HEK293T (cell line): ENCODE results near the gene FOXR2.

Experiments used
- CTCF ChIA-PET: fragments of 350-600 bp; formaldehyde crosslinking; extraction: SDS; loops from one replicate; lab custom pipeline; 2021; ENCODE audit warnings: antibody characterized with exemption, inconsistent platforms; lab: Yijun Ruan, JAX
- POLR2A ChIA-PET: fragments of 350-600 bp; formaldehyde crosslinking; extraction: SDS; loops from one replicate; lab custom pipeline; 2020; ENCODE audit warnings: antibody characterized with exemption, inconsistent platforms; lab: Yijun Ruan, JAX
- DNase-seq: peaks from one replicate; pipeline ENCODE4 v3.0.0; 2012; ENCODE audit warnings: mixed read lengths; ENCODE audit errors: extremely low spot score
- ARNT ChIP-seq: fragments of 450-650 bp; IDR thresholded peaks from 2 replicates; pipeline ENCODE4 v1.6.1; 2017; ENCODE audit warnings: mild to moderate bottlenecking
- BHLHE40 ChIP-seq: fragments of 450-650 bp; IDR thresholded peaks from 2 replicates; pipeline ENCODE4 v1.6.1; 2016; ENCODE audit warnings: mild to moderate bottlenecking, moderate library complexity, borderline replicate concordance
- CTBP1 ChIP-seq: fragments of 450-650 bp; IDR thresholded peaks from 2 replicates; pipeline ENCODE4 v1.6.1; 2016; ENCODE audit warnings: borderline replicate concordance
- ELF4 ChIP-seq: fragments of 450-650 bp; IDR thresholded peaks from 2 replicates; pipeline ENCODE4 v1.6.1; 2017; ENCODE audit warnings: antibody characterized with exemption
- FOXA1 ChIP-seq: fragments of 450-650 bp; IDR thresholded peaks from 2 replicates; pipeline ENCODE4 v1.6.1; 2016; ENCODE audit warnings: mild to moderate bottlenecking
- FOXK2 ChIP-seq: fragments of 450-650 bp; IDR thresholded peaks from 2 replicates; pipeline ENCODE4 v1.6.1; 2016; ENCODE audit warnings: mild to moderate bottlenecking
- FOXM1 ChIP-seq: fragments of 450-650 bp; IDR thresholded peaks from 2 replicates; pipeline ENCODE4 v1.6.1; 2017; ENCODE audit warnings: mild to moderate bottlenecking, borderline replicate concordance
- HDGF ChIP-seq: fragments of 450-650 bp; IDR thresholded peaks from 2 replicates; pipeline ENCODE4 v1.6.1; 2017; ENCODE audit warnings: antibody characterized with exemption, borderline replicate concordance
- L3MBTL2 ChIP-seq: fragments of 450-650 bp; conservative IDR thresholded peaks from 2 replicates; pipeline ENCODE4 v1.6.1; 2016; ENCODE audit warnings: mild to moderate bottlenecking
- LEF1 ChIP-seq: fragments of 450-650 bp; IDR thresholded peaks from 2 replicates; pipeline ENCODE4 v1.6.1; 2017; ENCODE audit warnings: mild to moderate bottlenecking, borderline replicate concordance
- NFRKB ChIP-seq: fragments of 450-650 bp; IDR thresholded peaks from 2 replicates; pipeline ENCODE4 v1.6.1; 2016; ENCODE audit warnings: mild to moderate bottlenecking, moderate library complexity
- SP1 ChIP-seq: fragments of 450-650 bp; IDR thresholded peaks from 2 replicates; pipeline ENCODE4 v1.6.1; 2017
- SUZ12 ChIP-seq: fragments of 450-650 bp; IDR thresholded peaks from 2 replicates; pipeline ENCODE4 v1.6.1; 2016; ENCODE audit warnings: mild to moderate bottlenecking
- TARDBP ChIP-seq: fragments of 450-650 bp; IDR thresholded peaks from 2 replicates; pipeline ENCODE4 v1.6.1; 2016
- ZNF384 ChIP-seq: fragments of 450-650 bp; IDR thresholded peaks from 2 replicates; pipeline ENCODE4 v1.6.1; 2016
- TF ChIP-seq, protein P1 (sequence below): fragments of 450-650 bp; IDR thresholded peaks from 2 replicates; pipeline ENCODE4 v1.6.1; 2016

The FOXR2 gene

GRCh38 chrX:55598333-55598732, 24.9 kb upstream of the FOXR2 start:
- ChIA-PET CTCF (interaction anchor here (0.7 kb wide), 1 partner anchor 630 kb away, joined by 6 read pairs; no protein-coding TSS in a partner anchor), POLR2A (no interaction called here)
- DNase-seq, result no peak
- TF ChIP-seq L3MBTL2 (no peak), BHLHE40 (no peak), FOXA1 (no peak), TARDBP (no peak), CTBP1 (no peak), FOXK2 (no peak), SP1 (no peak), SUZ12 (no peak), LEF1 (no peak), ELF4 (no peak), ARNT (no peak), HDGF (no peak), FOXM1 (no peak)
- TF ChIP-seq, protein P1, sequence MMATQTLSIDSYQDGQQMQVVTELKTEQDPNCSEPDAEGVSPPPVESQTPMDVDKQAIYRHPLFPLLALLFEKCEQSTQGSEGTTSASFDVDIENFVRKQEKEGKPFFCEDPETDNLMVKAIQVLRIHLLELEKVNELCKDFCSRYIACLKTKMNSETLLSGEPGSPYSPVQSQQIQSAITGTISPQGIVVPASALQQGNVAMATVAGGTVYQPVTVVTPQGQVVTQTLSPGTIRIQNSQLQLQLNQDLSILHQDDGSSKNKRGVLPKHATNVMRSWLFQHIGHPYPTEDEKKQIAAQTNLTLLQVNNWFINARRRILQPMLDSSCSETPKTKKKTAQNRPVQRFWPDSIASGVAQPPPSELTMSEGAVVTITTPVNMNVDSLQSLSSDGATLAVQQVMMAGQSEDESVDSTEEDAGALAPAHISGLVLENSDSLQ, result no peak

GRCh38 chrX:55619547-55619946, 3.7 kb upstream of the FOXR2 start:
- ChIA-PET POLR2A (no interaction called here), CTCF (no interaction called here)
- no peak for TF ChIP-seq ARNT
- TF ChIP-seq LEF1, result no peak
- no peak for TF ChIP-seq BHLHE40
- no peak for TF ChIP-seq HDGF
- TF ChIP-seq ELF4, result no peak
- TF ChIP-seq ZNF384, result no peak
- no peak for TF ChIP-seq CTBP1
- no peak for TF ChIP-seq SP1
- no peak for TF ChIP-seq SUZ12
- no peak for TF ChIP-seq FOXM1
- DNase-seq, result no peak

DNA sequence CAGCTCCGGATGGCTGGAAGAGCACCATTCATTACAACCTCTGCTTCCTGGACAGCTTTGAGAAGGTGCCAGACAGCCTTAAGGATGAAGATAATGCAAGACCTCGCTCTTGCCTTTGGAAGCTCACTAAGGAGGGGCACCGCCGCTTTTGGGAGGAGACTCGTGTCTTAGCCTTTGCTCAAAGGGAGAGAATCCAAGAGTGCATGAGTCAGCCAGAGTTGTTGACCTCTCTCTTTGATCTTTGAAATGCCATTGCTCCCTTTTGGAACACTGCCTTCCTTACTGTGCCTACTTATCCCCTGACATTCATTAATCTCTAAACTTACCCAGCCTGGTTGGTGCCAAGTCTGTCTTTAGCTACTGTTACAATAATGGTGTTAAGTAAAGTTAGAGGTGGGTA, 1.2 kb downstream of the FOXR2 start:
- ChIA-PET CTCF (no interaction called here), POLR2A (no interaction called here)
- no peak for TF ChIP-seq LEF1
- no peak for TF ChIP-seq FOXM1
- TF ChIP-seq NFRKB, result no peak
- no peak for TF ChIP-seq FOXA1
- no peak for TF ChIP-seq SUZ12
- TF ChIP-seq BHLHE40, result no peak
- TF ChIP-seq FOXK2, result no peak
- no peak for TF ChIP-seq SP1
- TF ChIP-seq TARDBP, result no peak
- no peak for TF ChIP-seq ELF4
- TF ChIP-seq L3MBTL2, result no peak
- TF ChIP-seq, protein P1, result no peak
- no peak for TF ChIP-seq ZNF384
- no peak for TF ChIP-seq ARNT
- TF ChIP-seq HDGF, result no peak
- no peak for TF ChIP-seq CTBP1
- DNase-seq, result no peak

GRCh38 chrX:55636109-55636508, 12.9 kb downstream of the FOXR2 start:
- no peak for DNase-seq
- ChIA-PET POLR2A (no interaction called here), CTCF (no interaction called here)
- no peak for TF ChIP-seq LEF1
- no peak for TF ChIP-seq ZNF384
- no peak for TF ChIP-seq HDGF
- no peak for TF ChIP-seq FOXK2
- no peak for TF ChIP-seq ELF4
- TF ChIP-seq SUZ12, result no peak
- TF ChIP-seq L3MBTL2, result no peak
- no peak for TF ChIP-seq ARNT
- no peak for TF ChIP-seq BHLHE40
- TF ChIP-seq CTBP1, result no peak
- no peak for TF ChIP-seq TARDBP
- no peak for TF ChIP-seq FOXA1
- TF ChIP-seq, protein P1, result no peak
- no peak for TF ChIP-seq NFRKB
- TF ChIP-seq SP1, result no peak
- TF ChIP-seq FOXM1, result no peak

DNA sequence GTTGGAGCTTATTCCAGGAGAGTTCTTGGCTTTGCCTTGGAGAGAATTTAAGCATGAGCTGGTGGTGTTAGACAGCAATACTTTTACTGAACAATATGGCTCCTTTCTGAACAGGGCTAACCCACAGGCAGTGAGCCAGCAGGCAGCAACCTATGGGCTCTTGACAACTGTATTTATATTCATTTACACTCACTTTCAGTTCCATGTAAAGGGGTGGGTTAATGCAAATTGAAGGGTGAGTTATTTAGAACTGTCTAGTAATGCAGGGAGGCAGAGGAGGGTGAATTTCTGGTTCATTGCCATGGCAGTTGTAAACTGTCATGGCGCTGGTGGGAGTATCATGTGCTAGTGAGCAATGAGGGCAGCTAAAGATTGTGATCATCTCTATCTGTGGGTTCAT, 15.7 kb downstream of the FOXR2 start:
- ChIA-PET CTCF (no interaction called here), POLR2A (no interaction called here)
- TF ChIP-seq TARDBP (no peak), FOXK2 (no peak), SUZ12 (no peak), FOXM1 (no peak), NFRKB (no peak), SP1 (no peak), ZNF384 (no peak), BHLHE40 (no peak), LEF1 (no peak), ARNT (no peak)
- TF ChIP-seq, protein P1, result no peak
- no peak for DNase-seq

DNA sequence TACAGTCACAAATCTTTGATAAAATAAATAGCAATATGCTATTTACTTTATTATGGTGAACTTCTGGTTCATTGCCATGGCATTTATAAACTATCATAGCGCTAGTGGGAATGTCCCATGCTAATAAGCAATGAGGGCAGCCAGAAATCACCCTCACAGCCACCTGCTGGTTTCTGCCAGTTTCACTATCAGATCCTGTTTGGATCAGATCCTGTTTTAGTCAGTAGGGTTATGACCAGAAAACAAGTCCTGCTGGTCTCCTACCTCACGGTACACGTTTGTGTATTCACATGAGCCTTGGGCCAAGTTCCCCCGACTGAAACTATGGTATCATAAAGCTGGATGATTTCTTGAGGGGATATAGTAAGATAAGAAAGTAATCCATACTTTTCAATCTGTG, 17.7 kb downstream of the FOXR2 start:
- ChIA-PET CTCF (no interaction called here), POLR2A (no interaction called here)
- no peak for DNase-seq
- TF ChIP-seq ELF4 (no peak), HDGF (no peak), SUZ12 (no peak), NFRKB (no peak), BHLHE40 (no peak), FOXK2 (no peak), LEF1 (no peak), FOXM1 (no peak), TARDBP (no peak), ARNT (no peak), CTBP1 (no peak), FOXA1 (no peak), L3MBTL2 (no peak), ZNF384 (no peak), SP1 (no peak)
- TF ChIP-seq, protein P1, result no peak
